SJCRH30 (cell line): ENCODE data around the gene CST9L. TPM values are rescaled to one million over a fixed set of nuclear protein-coding genes. Genes with fewer than 3 reads are reported as not detected.

Experiments used
- DNase-seq, 2 experiments: peaks; one replicate each; pipeline ENCODE4 v3.0.0-alpha.2; 2015 to 2020
- H3K27ac ChIP-seq: fragments of 250-450 bp; sonication (Bioruptor Pico); 2 replicates; pipeline ENCODE4 v1.5.1; 2020; ENCODE audit warnings: mild to moderate bottlenecking, moderate library complexity
- H3K27me3 ChIP-seq: fragments of 250-450 bp; sonication (Bioruptor Pico); 2 replicates; pipeline ENCODE4 v1.5.1; 2020; ENCODE audit warnings: mild to moderate bottlenecking, moderate library complexity
- H3K36me3 ChIP-seq: fragments of 250-450 bp; sonication (Bioruptor Pico); 2 replicates; pipeline ENCODE4 v1.5.1; 2020; ENCODE audit warnings: mild to moderate bottlenecking, moderate library complexity
- H3K4me1 ChIP-seq: fragments of 250-450 bp; sonication (Bioruptor Pico); 2 replicates; pipeline ENCODE4 v1.5.1; 2020; ENCODE audit warnings: mild to moderate bottlenecking, moderate library complexity
- H3K4me3 ChIP-seq: fragments of 250-450 bp; sonication (Bioruptor Pico); 2 replicates; pipeline ENCODE4 v1.5.1; 2020; ENCODE audit warnings: mild to moderate bottlenecking, moderate library complexity
- H3K9me3 ChIP-seq: fragments of 250-450 bp; sonication (Bioruptor Pico); replicated peaks from 2 replicates; pipeline ENCODE4 v1.5.1; 2020; ENCODE audit warnings: mild to moderate bottlenecking, moderate library complexity
- total RNA-seq: library from RNA; depleted of rRNA; stranded (reverse); fragments of >200 nt; shearing (Covaris generic); gene quantifications from 2 replicates; pipeline ENCODE4 v1.2.3, GENCODE V29; 2014

The CST9L gene
- total RNA-seq, 1 experiment from 2014 or later: not detected

DNA sequence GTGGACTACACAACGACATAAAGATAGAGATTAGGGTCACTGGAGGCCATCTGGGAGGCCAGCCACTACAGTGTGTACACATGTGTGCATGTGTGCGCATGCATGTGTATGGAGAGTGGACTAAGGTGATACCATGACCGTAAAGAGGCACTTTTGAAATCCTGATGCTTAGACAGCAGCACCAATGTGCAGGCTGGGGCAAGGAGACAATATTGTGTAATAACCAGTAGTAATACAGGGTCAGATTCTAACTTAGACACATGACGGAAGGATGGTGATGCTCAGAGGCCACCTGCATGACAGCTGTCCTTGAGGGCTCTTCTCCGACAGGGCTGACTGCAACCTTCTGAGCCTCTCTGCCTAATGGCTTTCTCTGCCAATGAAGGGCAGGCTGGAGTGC, 25.5 kb downstream of the CST9L start:
- Histone ChIP-seq H3K9me3 (no peaks in the 10 kb centered on the region), H3K4me1 (no peaks in the 10 kb centered on the region), H3K27ac (no peak overlapping the region), H3K36me3 (no peaks in the 10 kb centered on the region), H3K27me3 (peaks cover 6% of the 10 kb centered on the region; the same call in 1 of the 2 replicates), H3K4me3 (no peak overlapping the region)
- DNase-seq: no peak

- DNase-seq: no peak
- H3K27me3 ChIP-seq: no peaks in the 10 kb centered on the region
- no peak overlapping the region for H3K4me3 ChIP-seq
- H3K36me3 ChIP-seq: no peaks in the 10 kb centered on the region
- H3K27ac ChIP-seq: no peak overlapping the region
- H3K9me3 ChIP-seq: no peaks in the 10 kb centered on the region
- no peaks in the 10 kb centered on the region for H3K4me1 ChIP-seq
Observed at GRCh38 chr20:23541776-23542175, 26.5 kb downstream of the CST9L start.

DNA sequence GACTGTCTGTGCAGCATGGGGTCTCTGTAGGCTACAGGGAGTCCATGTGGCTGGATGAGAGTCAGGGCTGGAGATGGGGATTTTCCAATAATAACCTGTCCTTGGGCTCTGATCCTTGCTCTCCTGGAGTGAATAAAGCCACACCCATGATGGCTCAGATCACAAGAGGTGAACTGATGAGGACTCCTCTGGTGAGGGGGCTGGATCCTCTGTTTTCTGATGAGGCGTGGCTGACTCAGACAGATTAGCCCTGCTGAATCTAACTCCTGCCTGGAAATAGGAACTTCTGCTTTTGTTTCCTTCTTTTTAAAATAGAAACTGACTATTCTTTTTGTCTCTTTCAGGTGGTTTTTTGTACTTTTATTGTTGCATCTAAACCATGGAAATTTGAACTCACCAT, 27.0 kb downstream of the CST9L start:
- no peaks in the 10 kb centered on the region for H3K9me3 ChIP-seq
- no peaks in the 10 kb centered on the region for H3K27me3 ChIP-seq
- no peaks in the 10 kb centered on the region for H3K4me1 ChIP-seq
- no peaks in the 10 kb centered on the region for H3K36me3 ChIP-seq
- no peak for DNase-seq
- H3K4me3 ChIP-seq: no peak overlapping the region
- no peak overlapping the region for H3K27ac ChIP-seq

DNA sequence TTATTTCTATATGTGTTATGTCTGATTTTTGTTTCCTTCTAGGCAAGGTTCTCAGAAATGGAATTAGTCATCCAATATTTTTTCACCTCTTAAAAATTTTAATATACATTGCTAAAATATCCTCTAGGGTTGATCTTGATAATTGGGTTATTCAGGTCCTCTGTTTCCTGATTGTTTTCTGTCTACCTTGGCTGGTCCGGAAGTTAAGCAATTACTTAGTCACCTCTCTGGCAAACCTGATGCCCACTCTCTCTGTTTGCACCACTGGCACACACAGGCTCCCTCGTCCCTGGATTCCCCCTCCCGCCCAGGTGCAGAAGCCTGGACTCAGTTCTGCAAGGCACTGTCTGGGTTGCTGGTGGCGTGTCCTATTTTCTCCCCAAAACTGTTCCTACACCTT, 27.7 kb downstream of the CST9L start:
- no peak overlapping the region for H3K27ac ChIP-seq
- no peaks in the 10 kb centered on the region for H3K36me3 ChIP-seq
- no peaks in the 10 kb centered on the region for H3K27me3 ChIP-seq
- no peak overlapping the region for H3K4me3 ChIP-seq
- DNase-seq: no peak
- H3K4me1 ChIP-seq: no peaks in the 10 kb centered on the region
- no peaks in the 10 kb centered on the region for H3K9me3 ChIP-seq

DNA sequence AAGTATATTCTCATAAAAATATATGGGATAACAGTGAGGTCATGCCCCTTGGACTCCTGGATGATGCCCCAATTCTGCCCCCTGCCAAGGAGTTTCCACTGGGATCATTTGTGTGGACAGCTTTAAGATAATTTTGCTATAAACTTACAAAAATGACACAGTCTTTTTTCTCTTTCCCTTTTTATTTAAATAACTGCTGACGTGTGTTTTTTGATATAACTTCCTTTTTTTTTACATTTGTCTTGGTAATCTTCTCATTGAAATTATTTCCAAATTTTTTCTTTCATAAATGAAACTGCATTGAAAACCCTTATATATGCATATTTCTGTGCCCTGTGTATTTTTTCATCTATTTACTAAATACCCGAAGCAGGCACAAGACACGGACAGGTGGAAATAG, 31.3 kb downstream of the CST9L start:
- no peak for DNase-seq
- H3K27ac ChIP-seq: no peak overlapping the region
- H3K4me1 ChIP-seq: no peaks in the 10 kb centered on the region
- H3K9me3 ChIP-seq: no peaks in the 10 kb centered on the region
- no peaks in the 10 kb centered on the region for H3K27me3 ChIP-seq
- no peaks in the 10 kb centered on the region for H3K36me3 ChIP-seq
- H3K4me3 ChIP-seq: no peak overlapping the region

DNA sequence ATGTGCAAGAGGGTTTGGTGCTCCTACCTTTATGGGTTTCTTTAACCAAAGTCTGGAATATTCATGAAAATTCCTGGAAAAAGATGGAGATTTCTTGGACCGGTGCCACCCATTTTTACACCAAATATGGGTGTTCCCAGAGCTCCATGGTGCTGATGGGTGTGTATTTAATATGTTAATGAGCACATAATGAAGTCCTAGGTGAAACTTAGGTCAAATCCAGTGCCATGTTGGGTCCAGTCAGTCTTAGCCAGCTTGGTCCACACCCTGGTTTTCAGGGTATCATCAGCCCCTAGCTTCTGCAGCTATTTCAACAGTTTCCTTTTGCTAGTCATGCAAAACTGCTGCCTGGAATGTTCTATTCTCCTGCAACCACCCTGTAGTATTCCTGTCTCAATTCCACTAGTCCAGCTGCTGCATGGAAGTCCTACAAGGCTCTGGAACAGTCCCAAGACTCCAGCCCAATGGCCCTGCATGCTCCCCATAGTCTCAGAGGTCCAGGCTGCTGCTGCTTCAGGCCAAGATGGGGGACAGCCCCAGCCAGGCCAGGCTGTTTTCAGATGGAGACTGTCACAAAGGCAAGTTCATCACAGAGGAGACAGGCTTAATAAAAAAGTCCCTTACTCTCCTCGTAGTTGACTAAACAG, 31.8 kb downstream of the CST9L start:
- Histone ChIP-seq H3K27ac (no peak overlapping the region), H3K4me3 (no peak overlapping the region), H3K36me3 (no peaks in the 10 kb centered on the region), H3K27me3 (no peaks in the 10 kb centered on the region), H3K9me3 (no peaks in the 10 kb centered on the region), H3K4me1 (no peaks in the 10 kb centered on the region)
- no peak for DNase-seq

GRCh38 chr20:23534801-23535593, 33.3 kb downstream of the CST9L start:
- no peaks in the 10 kb centered on the region for H3K27me3 ChIP-seq
- H3K4me1 ChIP-seq: no peaks in the 10 kb centered on the region
- no peak overlapping the region for H3K27ac ChIP-seq
- no peak for DNase-seq
- H3K36me3 ChIP-seq: no peaks in the 10 kb centered on the region
- no peak overlapping the region for H3K4me3 ChIP-seq
- H3K9me3 ChIP-seq: no peaks in the 10 kb centered on the region

DNA sequence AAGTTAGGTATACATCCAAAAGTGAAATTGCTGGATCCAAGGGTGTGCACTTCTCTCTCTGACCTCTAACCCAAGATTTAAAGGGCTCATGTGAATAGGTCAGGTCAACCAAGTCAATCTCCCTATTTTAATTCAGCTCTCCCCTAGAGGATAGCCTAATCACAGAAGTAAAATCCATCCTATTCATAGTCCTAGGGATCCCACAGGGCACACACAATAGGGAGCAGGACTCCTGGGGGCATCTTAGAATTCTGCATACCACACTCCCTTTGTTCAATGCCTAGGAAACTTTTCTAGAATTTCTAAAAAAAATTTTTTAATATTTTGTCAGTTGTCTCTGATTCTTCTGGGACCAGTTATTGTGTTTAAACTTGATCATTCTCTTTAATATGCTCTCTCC, 35.1 kb downstream of the CST9L start:
- no peaks in the 10 kb centered on the region for H3K27me3 ChIP-seq
- H3K9me3 ChIP-seq: no peaks in the 10 kb centered on the region
- H3K4me3 ChIP-seq: no peak overlapping the region
- no peaks in the 10 kb centered on the region for H3K36me3 ChIP-seq
- H3K4me1 ChIP-seq: no peaks in the 10 kb centered on the region
- H3K27ac ChIP-seq: no peak overlapping the region
- no peak for DNase-seq

DNA sequence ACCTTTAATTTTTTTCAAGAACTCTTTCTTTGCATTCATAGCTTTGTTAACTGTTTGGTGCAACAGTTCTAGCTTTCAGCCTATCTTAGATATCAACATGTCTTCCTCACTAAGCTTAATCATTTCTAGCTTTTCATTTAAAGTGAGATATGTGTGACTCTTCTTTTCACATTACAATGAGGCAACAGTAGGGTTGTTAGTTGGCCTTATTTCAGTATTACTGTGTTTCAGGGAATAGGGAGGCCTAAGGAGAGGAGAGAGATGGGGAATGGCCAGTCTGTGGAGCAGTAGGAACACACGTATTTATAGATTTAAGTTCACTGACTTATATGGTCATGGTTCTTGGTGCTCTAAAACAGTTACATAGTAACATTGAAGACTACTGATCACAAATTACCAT, 35.8 kb downstream of the CST9L start:
- Histone ChIP-seq H3K36me3 (no peaks in the 10 kb centered on the region), H3K27me3 (no peaks in the 10 kb centered on the region), H3K4me3 (no peak overlapping the region), H3K27ac (no peak overlapping the region), H3K9me3 (no peaks in the 10 kb centered on the region), H3K4me1 (no peaks in the 10 kb centered on the region)
- DNase-seq: no peak

GRCh38 chr20:23530937-23531567, 37.2 kb downstream of the CST9L start:
- Histone ChIP-seq H3K9me3 (no peaks in the 10 kb centered on the region), H3K36me3 (no peaks in the 10 kb centered on the region)
- DNase-seq: no peak

GRCh38 chr20:23528867-23529431, 39.3 kb downstream of the CST9L start:
- no peak for DNase-seq
- no peaks in the 10 kb centered on the region for H3K36me3 ChIP-seq
- H3K4me1 ChIP-seq: no peaks in the 10 kb centered on the region
- no peak overlapping the region for H3K27ac ChIP-seq
- H3K4me3 ChIP-seq: no peak overlapping the region
- H3K9me3 ChIP-seq: no peaks in the 10 kb centered on the region
- H3K27me3 ChIP-seq: 0 out of 2 replicates have a peak, but pooled peaks cover 3% of the 10 kb centered on the region

More at GRCh38 chr20:23530937-23531567, 37.2 kb downstream of the CST9L start:
- Histone ChIP-seq H3K4me3 (no peak overlapping the region), H3K27me3 (no peaks in the 10 kb centered on the region), H3K27ac (no peak overlapping the region), H3K4me1 (no peaks in the 10 kb centered on the region)

DNA sequence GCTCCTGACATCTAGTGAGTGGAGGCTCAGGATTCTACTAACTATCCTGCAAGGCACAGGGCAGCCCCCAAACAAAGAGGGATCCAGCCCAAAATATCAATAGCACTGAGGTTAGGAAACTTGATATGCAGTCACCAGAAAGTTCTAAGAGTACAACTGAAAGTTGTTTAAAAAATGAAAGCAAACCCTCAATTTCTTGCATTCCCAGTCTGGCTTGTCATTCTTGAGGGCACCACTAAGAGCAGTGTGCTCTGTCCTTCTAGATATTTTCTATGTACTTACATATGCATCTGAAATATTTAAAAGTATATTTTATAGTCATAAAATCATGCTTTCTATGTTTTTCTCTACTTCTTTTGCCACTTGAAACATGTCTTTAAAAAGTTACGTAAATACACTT, 41.4 kb downstream of the CST9L start:
- Histone ChIP-seq H3K27ac (no peak overlapping the region), H3K4me3 (no peak overlapping the region), H3K4me1 (no peaks in the 10 kb centered on the region), H3K36me3 (no peaks in the 10 kb centered on the region), H3K27me3 (0 out of 2 replicates have a peak, but pooled peaks cover 3% of the 10 kb centered on the region), H3K9me3 (no peaks in the 10 kb centered on the region)
- no peak for DNase-seq

DNA sequence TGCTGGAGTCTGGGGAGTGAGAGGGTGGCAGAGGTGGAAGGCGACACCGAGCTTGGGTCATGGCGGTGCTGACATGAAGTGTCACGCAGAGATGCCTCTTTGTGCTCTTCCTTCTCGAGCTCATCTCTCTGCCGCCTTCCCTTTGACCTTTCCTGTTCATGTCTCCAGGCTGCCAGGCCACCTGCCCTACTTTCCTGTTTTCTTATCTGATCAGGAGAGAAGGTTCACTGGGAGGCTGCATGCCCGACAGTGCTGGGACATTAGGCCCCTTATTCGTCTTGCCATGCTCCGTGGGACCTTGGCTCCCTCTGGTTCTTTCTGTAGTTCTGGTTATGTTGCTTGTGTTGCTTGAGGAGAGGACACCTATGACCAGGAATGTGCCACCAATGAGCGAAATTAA, 44.1 kb downstream of the CST9L start:
- no peak overlapping the region for H3K27ac ChIP-seq
- H3K36me3 ChIP-seq: no peaks in the 10 kb centered on the region
- peaks cover 11% of the 10 kb centered on the region; the same call in 1 of the 2 replicates for H3K27me3 ChIP-seq
- H3K4me3 ChIP-seq: no peak overlapping the region
- DNase-seq: no peak
- H3K4me1 ChIP-seq: no peaks in the 10 kb centered on the region
- no peaks in the 10 kb centered on the region for H3K9me3 ChIP-seq

GRCh38 chr20:23520185-23520584, 48.1 kb downstream of the CST9L start:
- Histone ChIP-seq H3K27me3 (peaks cover 15% of the 10 kb centered on the region; the same call in 1 of the 2 replicates), H3K4me3 (no peak overlapping the region), H3K36me3 (no peaks in the 10 kb centered on the region), H3K4me1 (no peaks in the 10 kb centered on the region), H3K9me3 (no peaks in the 10 kb centered on the region), H3K27ac (no peak overlapping the region)
- DNase-seq: no peak

GRCh38 chr20:23519556-23519955, 48.7 kb downstream of the CST9L start:
- H3K27me3 ChIP-seq: peaks cover 15% of the 10 kb centered on the region; the same call in 1 of the 2 replicates
- H3K9me3 ChIP-seq: no peaks in the 10 kb centered on the region
- no peak for DNase-seq
- H3K4me1 ChIP-seq: no peaks in the 10 kb centered on the region
- no peak overlapping the region for H3K4me3 ChIP-seq
- no peak overlapping the region for H3K27ac ChIP-seq
- H3K36me3 ChIP-seq: no peaks in the 10 kb centered on the region
